A204.1 (cell line): ENCODE measurements around the gene MACF1.
"Not testable (repeated sequence)": the region's sequence is repeated elsewhere in the genome, so short reads cannot be mapped to it uniquely, and the experiment has no call there.

Experiments
- FAIRE-seq: peaks from 2 replicates; lab custom pipeline; 2012; peaks lifted over from hg19 to GRCh38; lab: Jason Lieb, UNC

MACF1 gene

GRCh38 chr1:39496520-39496919 lies 292.0 kb downstream of the MACF1 start:
- FAIRE-seq, result not testable (repeated sequence)

DNA sequence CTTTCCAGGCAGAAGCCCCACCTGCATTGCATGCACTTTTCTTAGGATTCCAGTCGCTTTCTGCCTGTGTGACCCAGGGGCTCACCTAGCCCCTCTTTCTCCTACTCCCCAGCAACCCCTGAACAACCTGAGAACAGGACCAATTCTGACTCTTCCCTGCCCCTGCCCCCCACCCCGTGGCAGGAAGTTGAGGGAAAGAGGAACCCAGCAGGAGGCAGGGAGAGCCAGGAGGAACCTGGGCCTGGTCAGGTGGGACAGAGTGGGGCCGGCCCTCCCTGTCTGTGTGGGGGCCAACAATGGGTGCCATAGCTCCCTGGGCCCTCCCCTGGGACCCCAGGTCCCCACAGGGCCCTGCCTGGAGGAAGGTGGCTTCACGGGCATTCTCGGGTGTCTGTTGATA lies 293.1 kb downstream of the MACF1 start:
- FAIRE-seq, result no peak

DNA sequence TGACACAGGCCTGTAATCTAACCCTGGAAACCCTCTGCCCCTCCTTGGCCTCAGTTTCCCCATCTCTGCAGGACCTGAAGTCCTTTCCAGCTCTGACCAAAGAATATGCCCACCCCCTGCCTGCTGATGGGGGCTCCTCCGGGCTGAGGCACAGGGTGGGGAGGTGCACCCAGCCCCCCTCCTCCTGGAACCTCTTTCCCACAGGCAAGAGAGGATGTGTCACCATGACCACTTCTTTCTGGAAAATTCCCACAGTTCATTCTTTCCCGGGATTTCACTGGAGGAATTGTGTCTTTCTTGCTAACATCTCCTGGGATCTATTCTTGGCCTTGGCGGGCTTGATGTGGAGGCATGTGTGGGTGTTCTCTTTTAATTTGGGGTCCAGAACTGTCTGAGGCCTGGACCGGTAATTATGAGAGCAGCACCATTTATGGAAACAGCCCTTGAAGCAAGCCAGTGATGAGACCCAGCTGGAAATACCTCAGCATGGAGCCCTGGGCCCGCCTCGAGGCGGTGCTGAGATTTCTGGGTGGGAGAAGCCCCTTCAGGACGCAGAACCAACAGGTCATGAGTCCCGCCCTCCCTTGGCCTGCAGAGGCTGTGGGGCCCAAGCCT lies 293.7 kb downstream of the MACF1 start:
- FAIRE-seq, result not testable (repeated sequence)

- not testable (repeated sequence) for FAIRE-seq
These were observed 294.3 kb downstream of the MACF1 start for GRCh38 chr1:39498821-39499220.

DNA sequence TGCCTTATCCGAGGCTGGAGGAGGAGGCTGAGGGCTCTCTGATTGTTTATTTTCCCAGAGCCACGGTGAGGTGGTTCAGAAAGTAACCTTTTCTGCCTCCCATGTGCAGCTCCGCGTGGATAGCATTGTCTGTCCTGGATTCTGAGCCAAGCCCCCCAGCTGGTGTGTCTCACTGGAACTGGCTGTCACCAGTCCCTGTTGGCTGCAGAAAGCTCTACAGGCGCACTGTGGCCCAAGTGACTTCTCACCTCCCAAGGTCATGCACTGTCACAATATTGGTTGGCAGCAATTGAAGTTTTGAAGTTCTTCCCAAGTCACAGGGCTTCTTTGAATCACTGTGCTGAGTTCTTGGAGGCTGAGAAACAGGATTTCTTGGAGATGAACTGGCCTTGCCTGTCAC lies 295.2 kb downstream of the MACF1 start:
- no peak for FAIRE-seq

- no peak for FAIRE-seq
These were observed 296.4 kb downstream of the MACF1 start for GRCh38 chr1:39500862-39501389.

DNA sequence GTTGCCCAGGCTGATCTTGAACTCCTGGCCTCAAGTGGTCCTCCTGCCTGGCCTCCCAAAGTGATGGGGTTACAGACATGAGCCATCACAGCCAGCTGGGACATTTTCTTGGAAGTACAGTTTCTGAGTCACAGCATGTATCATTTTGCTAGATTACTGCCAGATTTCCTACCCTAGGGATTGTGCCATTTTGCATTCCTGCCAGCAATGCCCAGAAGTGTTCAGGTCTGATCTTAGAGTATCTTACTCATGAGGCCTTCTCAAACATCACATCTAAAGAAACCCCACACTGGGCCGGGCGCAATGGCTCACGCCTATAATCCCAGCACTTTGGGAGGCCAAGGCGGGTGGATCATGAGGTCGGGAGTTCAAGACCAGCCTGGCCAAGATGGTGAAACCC lies 297.2 kb downstream of the MACF1 start:
- no peak for FAIRE-seq

DNA sequence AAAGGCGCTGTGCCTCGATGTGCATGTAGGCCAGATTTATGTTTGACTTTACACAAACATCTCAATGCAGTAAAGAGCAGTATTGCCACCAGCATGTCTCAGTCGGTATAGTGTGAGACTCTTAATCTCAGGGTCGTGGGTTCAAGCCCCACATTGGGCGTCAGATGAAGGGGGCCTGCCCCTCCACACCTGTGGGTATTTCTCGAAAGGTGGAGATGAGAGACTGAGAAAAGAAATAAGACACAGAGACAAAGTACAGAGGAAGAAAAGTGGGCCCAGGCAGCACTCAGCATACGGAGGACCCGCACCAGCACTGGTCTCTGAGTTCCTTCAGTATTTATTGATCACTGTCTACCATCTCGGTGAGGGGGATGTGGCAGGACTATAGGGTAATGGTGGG lies 299.9 kb downstream of the MACF1 start:
- not testable (repeated sequence) for FAIRE-seq

- no peak for FAIRE-seq
These were observed 300.8 kb downstream of the MACF1 start for GRCh38 chr1:39505289-39505688.

GRCh38 chr1:39507230-39507928 lies 302.9 kb downstream of the MACF1 start:
- FAIRE-seq, result no peak

DNA sequence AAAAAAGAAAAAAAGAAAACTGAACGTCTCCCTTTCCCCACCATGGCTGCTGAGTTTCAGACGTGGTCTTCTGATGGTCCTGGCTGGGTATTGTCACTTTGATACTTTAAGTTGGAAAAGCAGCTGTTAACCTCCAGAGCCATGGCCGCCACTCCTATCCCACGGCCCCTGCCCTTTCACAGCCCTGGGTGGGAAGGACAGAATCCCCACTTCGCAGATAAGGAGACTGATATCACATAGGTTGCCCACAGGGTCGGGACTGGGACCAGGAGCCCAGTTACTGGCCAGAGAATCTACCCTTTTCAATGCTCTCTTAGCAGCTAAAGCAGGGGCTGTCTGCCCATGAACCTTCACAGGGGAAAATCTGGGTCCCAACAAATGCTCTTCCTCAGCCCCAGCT lies 303.8 kb downstream of the MACF1 start:
- no peak for FAIRE-seq

GRCh38 chr1:39508857-39509305 lies 304.4 kb downstream of the MACF1 start:
- no peak for FAIRE-seq

DNA sequence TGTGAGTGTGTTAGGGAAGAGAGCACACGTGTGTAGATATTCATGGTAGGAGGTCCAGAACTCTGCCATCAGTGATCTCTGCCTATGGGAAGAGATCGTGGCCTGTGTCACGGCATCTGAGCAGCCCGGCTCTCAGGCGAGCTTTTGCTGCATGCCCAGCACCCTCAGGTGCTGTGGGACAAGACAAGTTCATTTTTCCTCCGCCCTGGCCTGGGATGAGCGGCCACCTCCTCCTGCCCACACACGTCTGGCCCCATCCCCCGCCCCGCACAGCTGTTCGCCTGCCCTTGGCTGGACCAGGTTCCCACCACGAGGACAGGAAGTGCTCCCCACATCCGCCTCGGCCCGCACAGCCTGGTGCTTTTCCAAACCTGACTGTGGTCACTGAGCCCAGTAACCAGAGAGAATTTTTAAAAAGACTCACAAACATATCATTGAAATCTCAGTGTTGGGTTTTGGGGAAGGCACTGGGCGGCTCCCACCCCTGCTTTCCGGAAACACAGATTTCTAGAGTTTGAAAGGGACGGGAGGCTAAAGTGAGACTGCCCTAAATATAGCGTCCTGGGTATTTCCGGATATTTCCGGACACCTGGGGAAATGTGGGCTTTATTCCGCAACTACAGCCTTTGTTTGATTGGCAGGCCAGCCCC lies 305.0 kb downstream of the MACF1 start:
- no peak for FAIRE-seq

DNA sequence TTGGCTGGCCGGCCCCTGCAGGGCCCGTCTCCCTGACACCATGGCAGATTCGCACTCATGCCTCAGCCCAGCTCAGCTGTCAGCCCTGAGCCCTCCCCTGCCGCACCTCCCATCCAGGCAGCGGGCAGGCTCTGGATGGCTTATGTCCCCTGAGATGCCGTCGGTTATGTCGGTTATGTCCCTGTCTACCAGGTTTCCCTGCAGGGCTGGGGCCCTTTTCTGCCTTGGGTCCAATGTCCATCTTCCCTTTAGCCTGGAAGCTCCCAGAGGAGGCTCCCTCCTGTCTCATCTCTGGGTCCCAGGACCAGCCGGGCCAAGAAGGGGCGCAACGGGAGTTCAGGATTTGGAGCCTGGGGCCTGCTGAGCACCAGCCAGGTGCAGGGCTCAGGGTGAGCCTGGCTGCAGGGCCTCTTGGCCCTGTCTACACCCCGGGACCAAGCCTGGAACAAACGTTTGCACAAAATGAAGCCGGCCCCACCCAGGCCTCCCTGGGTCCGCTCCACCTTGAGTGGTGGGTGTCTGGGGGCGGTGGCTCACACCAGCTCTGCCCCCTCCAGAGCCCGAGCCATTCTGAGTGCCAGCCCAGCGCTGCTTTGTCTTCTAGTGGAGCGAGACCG lies 306.2 kb downstream of the MACF1 start:
- FAIRE-seq, result not testable (repeated sequence)

DNA sequence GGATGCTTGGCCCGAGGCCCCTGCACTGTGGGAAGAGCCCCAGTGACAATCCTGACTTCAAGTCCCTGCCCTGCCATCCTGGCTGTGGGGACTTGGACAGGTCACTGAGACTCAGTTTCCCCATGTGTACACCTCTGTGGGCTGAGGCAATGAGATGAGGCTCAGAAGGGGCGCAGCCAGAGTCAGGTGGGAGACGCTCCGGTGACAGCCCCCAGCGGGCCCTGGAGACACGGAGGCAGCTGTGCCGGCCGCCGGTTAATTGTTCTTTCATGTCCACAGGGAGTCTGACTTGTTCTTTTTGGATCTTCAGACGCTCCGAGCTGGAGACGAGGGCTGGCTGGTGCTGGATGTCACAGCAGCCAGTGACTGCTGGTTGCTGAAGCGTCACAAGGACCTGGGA lies 307.0 kb downstream of the MACF1 start:
- not testable (repeated sequence) for FAIRE-seq

DNA sequence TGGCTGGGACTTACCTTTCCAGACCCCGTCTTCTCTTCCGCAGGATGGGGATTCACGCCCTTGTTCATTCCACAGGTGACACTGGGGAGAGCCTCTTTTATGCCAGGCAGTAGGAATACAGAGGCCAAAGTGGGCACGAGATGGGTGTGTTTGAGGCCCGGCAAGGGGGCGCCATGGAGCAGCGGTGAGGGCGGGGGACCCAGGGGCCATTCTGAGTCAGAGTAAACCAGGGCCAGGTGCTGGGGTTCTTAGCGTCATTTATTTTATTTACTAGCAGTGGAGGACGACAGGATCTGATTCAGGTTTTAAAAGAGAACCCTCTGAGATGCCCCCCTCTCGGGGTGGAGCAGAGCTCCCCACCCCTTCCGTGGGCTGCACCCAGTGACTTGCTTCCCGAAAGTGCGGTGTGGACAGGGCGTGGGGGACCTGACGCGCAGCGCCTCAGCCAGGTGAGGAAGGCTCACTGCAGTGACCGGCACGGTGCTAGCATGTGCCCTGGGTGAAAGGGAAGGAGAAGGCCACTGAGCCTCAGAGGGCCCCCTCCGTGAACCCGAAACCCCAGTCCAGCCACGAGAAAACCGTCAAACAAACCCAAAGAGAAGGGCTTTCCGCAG lies 307.8 kb downstream of the MACF1 start:
- FAIRE-seq, result not testable (repeated sequence)

DNA sequence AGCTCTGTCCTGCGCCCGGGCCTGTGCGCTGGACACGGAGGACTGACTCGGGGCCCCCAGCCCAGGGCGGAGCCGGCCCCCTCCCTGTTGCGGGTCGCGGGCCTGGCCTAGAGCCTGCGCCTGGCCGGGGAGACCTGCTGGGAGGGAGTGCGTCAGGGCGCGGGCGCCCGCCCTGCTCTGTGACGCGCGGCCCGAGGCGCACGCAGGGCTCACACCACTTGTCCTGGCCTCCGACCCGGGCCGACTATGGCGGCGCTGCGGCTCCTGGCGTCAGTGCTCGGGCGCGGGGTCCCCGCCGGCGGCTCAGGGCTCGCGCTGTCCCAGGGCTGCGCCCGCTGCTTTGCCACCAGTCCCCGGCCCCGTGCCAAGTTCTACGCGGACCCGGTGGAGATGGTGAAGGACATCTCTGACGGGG lies 310.2 kb downstream of the MACF1 start:
- FAIRE-seq, result not testable (repeated sequence)

- not testable (repeated sequence) for FAIRE-seq
These were observed 310.9 kb downstream of the MACF1 start for GRCh38 chr1:39515131-39516086.

- FAIRE-seq, result not testable (repeated sequence)
These were observed 312.3 kb downstream of the MACF1 start for GRCh38 chr1:39516841-39517240.

- not testable (repeated sequence) for FAIRE-seq
These were observed 313.4 kb downstream of the MACF1 start for GRCh38 chr1:39517936-39518335.

DNA sequence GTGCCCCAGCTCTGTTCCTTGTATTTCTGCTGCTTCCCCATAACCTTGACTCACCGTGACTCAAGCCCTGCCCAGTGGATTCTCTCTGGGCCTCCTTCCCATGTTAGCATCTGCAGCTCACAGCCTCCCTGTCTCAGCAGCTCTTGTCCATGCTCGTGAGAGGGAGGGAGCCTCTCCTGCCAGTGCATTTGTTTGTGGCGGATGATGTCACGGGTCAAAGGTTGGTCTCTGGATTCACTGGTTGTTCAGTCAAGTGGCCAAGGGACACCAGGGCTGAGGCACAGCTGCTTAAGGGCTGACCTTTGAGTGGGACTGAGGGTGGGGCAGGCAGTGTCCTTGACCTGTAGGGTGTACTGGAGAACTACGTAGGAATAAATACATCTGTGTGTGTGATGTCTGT lies 314.9 kb downstream of the MACF1 start:
- not testable (repeated sequence) for FAIRE-seq
